GM23338 (cell line): Measurements from ENCODE around the gene PRSS2.

ENCODE experiments used
- CREB1 ChIP-seq: fragments of 250-450 bp; sonication (Bioruptor Pico); IDR thresholded peaks from 2 replicates; pipeline ENCODE4 v1.5.0; 2020; ENCODE audit warnings: low read depth, mild to moderate bottlenecking, moderate library complexity
- CTCF ChIP-seq, 2 experiments: fragments of 200-600 bp in 1 of 2; sonication (generic) in 1 of 2; conservative IDR thresholded peaks; 2 replicates each; pipeline versions ENCODE4 v1.5.1 to v1.6.1; 2016 to 2017; ENCODE audit warnings: antibody characterized with exemption in 2 of 2, low read depth in 2 of 2, mild to moderate bottlenecking in 2 of 2, moderate library complexity in 1 of 2
- EZH2 ChIP-seq: fragments of 200-600 bp; sonication (generic); IDR thresholded peaks from one replicate; pipeline ENCODE4 v1.8.0; 2017; ENCODE audit warnings: antibody characterized with exemption, mild to moderate bottlenecking, low read depth; ENCODE audit not compliant: unreplicated experiment
- EZH2phosphoT487 ChIP-seq: fragments of 200-600 bp; sonication (generic); IDR thresholded peaks from one replicate; pipeline ENCODE4 v1.8.1; 2018; ENCODE audit warnings: antibody characterized with exemption; ENCODE audit not compliant: unreplicated experiment
- JUNB ChIP-seq: IDR thresholded peaks from one replicate; pipeline ENCODE4 v1.6.1; 2016; ENCODE audit warnings: antibody characterized with exemption; ENCODE audit not compliant: unreplicated experiment
- POLR2AphosphoS5 ChIP-seq: IDR thresholded peaks from 2 replicates; pipeline ENCODE4 v1.6.1; 2016; ENCODE audit warnings: antibody characterized with exemption, low read depth
- REST ChIP-seq: IDR thresholded peaks from one replicate; pipeline ENCODE4 v1.6.1; 2018; ENCODE audit warnings: antibody characterized with exemption; ENCODE audit not compliant: unreplicated experiment
- ZNF331 ChIP-seq: fragments of 250-450 bp; sonication (Bioruptor Pico); IDR thresholded peaks from 2 replicates; pipeline ENCODE4 v1.5.0; 2020; ENCODE audit warnings: low read depth, mild to moderate bottlenecking, moderate library complexity

- TF ChIP-seq CTCF (conservative IDR thresholded peaks at IDR 0.05; ENCODE audit: low read depth in 2 of 2), result no peak
- no peak for TF ChIP-seq EZH2
- TF ChIP-seq JUNB, result no peak
- no peak for TF ChIP-seq REST
- no peak for TF ChIP-seq CREB1 (CRISPR knock-in tag)
- TF ChIP-seq POLR2AphosphoS5, result no peak
- no peak for TF ChIP-seq ZNF331 (CRISPR knock-in tag)
- TF ChIP-seq EZH2phosphoT487, result no peak
Measured at GRCh38 chr7:142746264-142746663, 24.5 kb upstream of the PRSS2 start.
